Trophoblast cell (in vitro differentiated cells and primary cell): Measurements from ENCODE around the gene WDR82.

Source experiments
- DNase-seq, 2 donors: peaks; one replicate each; pipeline ENCODE4 v3.0.0-alpha.2; 2016
- H2AFZ ChIP-seq: 2 replicates; pipeline ENCODE4 v1.6.1; 2013; ENCODE audit warnings: low read length, moderate library complexity, mild to moderate bottlenecking; ENCODE audit not compliant: insufficient read depth, poor library complexity
- H2AK5ac ChIP-seq: 2 replicates; pipeline ENCODE4 v1.6.1; 2013; ENCODE audit warnings: mild to moderate bottlenecking, low read length
- H2BK120ac ChIP-seq: 2 replicates; pipeline ENCODE4 v1.6.1; 2013; ENCODE audit warnings: low read length, mild to moderate bottlenecking, moderate library complexity; ENCODE audit not compliant: insufficient read depth, poor library complexity
- H2BK12ac ChIP-seq: 2 replicates; pipeline ENCODE4 v1.6.1; 2013; ENCODE audit warnings: mild to moderate bottlenecking, low read length, moderate library complexity
- H2BK5ac ChIP-seq: 2 replicates; pipeline ENCODE4 v1.6.1; 2013; ENCODE audit warnings: low read length, low read depth, moderate library complexity, mild to moderate bottlenecking; ENCODE audit not compliant: poor library complexity
- H3K14ac ChIP-seq: 2 replicates; pipeline ENCODE4 v1.6.1; 2013; ENCODE audit warnings: mild to moderate bottlenecking, low read length
- H3K18ac ChIP-seq: 2 replicates; pipeline ENCODE4 v1.6.1; 2013; ENCODE audit warnings: mild to moderate bottlenecking, low read length
- H3K23ac ChIP-seq: 2 replicates; pipeline ENCODE4 v1.6.1; 2013; ENCODE audit warnings: low read length
- H3K27ac ChIP-seq: 2 replicates; pipeline ENCODE4 v1.5.1; 2013; ENCODE audit warnings: low read depth, mild to moderate bottlenecking, inconsistent platforms, low read length, moderate library complexity
- H3K27me3 ChIP-seq: 2 replicates; pipeline ENCODE4 v1.6.1; 2013; ENCODE audit warnings: inconsistent platforms, mild to moderate bottlenecking, low read length, moderate library complexity; ENCODE audit not compliant: insufficient read depth
- H3K36me3 ChIP-seq, 2 experiments: 1 replicate in 1 of 2; 2 replicates in 1 of 2; pipeline ENCODE4 v1.6.1; 2013; ENCODE audit warnings: low read length in 2 of 2, mild to moderate bottlenecking in 2 of 2, moderate library complexity in 1 of 2; ENCODE audit not compliant: insufficient read depth in 2 of 2, control insufficient read depth in 1 of 2
- H3K4ac ChIP-seq: 2 replicates; pipeline ENCODE4 v1.6.1; 2013; ENCODE audit warnings: low read depth, mild to moderate bottlenecking, low read length, moderate library complexity
- H3K4me1 ChIP-seq, 2 experiments: 1 replicate in 1 of 2; 2 replicates in 1 of 2; pipeline ENCODE4 v1.6.1; 2013; ENCODE audit warnings: low read length in 2 of 2, mild to moderate bottlenecking in 2 of 2, moderate library complexity in 1 of 2; ENCODE audit not compliant: insufficient read depth in 2 of 2, control insufficient read depth in 1 of 2
- H3K4me2 ChIP-seq: 2 replicates; pipeline ENCODE4 v1.6.1; 2013; ENCODE audit warnings: inconsistent platforms, mild to moderate bottlenecking, low read length, moderate library complexity
- H3K4me3 ChIP-seq: 2 replicates; pipeline ENCODE4 v1.5.1; 2013; ENCODE audit warnings: mild to moderate bottlenecking, low read depth, low read length, inconsistent platforms
- H3K79me1 ChIP-seq: one replicate; pipeline ENCODE4 v1.6.1; 2013; ENCODE audit warnings: low read length
- H3K79me2 ChIP-seq: 2 replicates; pipeline ENCODE4 v1.6.1; 2013; ENCODE audit warnings: low read length, mild to moderate bottlenecking; ENCODE audit not compliant: control insufficient read depth, insufficient read depth, poor library complexity
- H3K9ac ChIP-seq: 2 replicates; pipeline ENCODE4 v1.6.1; 2013; ENCODE audit warnings: mild to moderate bottlenecking, low read length
- H3K9me3 ChIP-seq: 2 replicates; pipeline ENCODE4 v1.6.1; 2013; ENCODE audit warnings: low read depth, mild to moderate bottlenecking, control low read depth, inconsistent platforms, low read length; ENCODE audit not compliant: insufficient read depth
- H4K12ac ChIP-seq: 2 replicates; pipeline ENCODE4 v1.6.1; 2013; ENCODE audit warnings: low read depth, mild to moderate bottlenecking, low read length, moderate library complexity
- H4K8ac ChIP-seq: 2 replicates; pipeline ENCODE4 v1.6.1; 2013; ENCODE audit warnings: low read depth, mild to moderate bottlenecking, low read length, moderate library complexity
- H4K91ac ChIP-seq: one replicate; pipeline ENCODE4 v1.6.1; 2013; ENCODE audit warnings: low read depth, mild to moderate bottlenecking, low read length, moderate library complexity
- WGBS: extraction: QIAGEN DNeasy Blood & Tissue Kit; methylation state at CpG from one replicate; pipeline ENCODE4 v1.1.7; 2013; ENCODE audit warnings: missing lambda C conversion rate; ENCODE audit not compliant: insufficient read length, insufficient coverage; ENCODE audit errors: extremely low coverage; 5-methylcytosine and 5-hydroxymethylcytosine counted together

WDR82 gene

DNA sequence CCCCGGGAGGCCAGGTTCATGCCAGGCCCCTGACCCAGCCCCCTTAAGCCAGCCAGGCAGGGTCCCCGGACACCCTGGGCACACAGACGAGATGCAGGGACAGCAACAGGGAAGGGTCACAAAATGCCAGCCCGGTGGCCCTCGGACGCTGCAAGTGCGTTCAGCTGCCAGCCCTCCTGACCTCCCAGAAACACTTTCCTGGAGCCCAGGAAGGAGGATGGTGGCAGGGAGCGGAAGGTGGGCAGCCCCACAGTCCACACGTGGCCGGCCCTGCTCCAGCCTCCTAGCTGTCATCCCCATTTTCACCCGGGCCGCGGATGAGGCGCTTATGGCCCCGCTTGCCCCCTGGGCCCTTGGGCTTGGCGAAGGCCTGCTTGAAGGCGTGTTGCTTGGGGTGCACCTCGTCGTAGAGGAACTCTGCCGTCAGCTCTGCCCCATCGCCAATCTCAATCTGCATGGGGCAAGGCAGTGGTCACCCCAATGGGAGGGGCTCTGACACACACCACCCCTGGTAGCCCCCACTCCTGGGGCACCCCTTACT lies 49.6 kb downstream of the WDR82 start:
- Histone ChIP-seq H3K9ac (no peak overlapping the region), H3K4ac (no peak overlapping the region), H3K27me3 (no peaks in the 10 kb centered on the region), H3K36me3 (peaks cover 35 to 39% of the 10 kb centered on the region in 2 experiments), H4K91ac (no peak overlapping the region), H3K4me1 (no peaks in the 10 kb centered on the region), H3K14ac (no peak overlapping the region), H3K9me3 (no peaks in the 10 kb centered on the region), H4K12ac (no peak overlapping the region), H2AK5ac (no peak overlapping the region), H3K27ac (no peak overlapping the region), H4K8ac (no peak overlapping the region), H3K79me1 (no peaks in the 10 kb centered on the region), H3K23ac (no peak overlapping the region), H3K18ac (no peak overlapping the region), H2AFZ (no peak overlapping the region), H2BK12ac (no peak overlapping the region), H3K4me2 (no peak overlapping the region), H2BK120ac (no peak overlapping the region), H3K4me3 (no peak overlapping the region), H3K79me2 (no peaks in the 10 kb centered on the region), H2BK5ac (no peak overlapping the region)
- no peak for DNase-seq
- no CpG with 5 or more reads among the region's 21 CpGs for WGBS

DNA sequence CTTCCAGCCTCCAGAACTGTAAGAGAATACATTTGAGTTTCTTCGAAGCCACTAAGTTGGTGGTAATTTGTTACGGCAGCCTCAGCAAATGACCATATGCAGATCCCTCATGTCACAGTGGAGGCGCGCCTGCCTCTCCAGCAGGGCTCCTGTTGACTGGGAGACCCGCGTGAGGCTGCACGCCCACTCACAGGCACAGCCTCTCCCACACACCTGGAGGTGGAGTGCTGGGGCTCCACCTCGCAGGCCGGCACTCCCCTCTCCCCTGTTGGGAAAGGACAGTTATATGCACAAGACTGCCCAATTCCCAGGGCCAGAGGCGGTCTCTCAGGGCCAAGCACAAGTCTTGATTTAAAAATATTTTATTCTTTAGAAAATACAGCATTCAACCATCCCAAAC lies 50.2 kb downstream of the WDR82 start:
- H3K27me3 ChIP-seq, result no peaks in the 10 kb centered on the region
- no peak overlapping the region for H3K4me3 ChIP-seq
- no peaks in the 10 kb centered on the region for H3K79me1 ChIP-seq
- no peak for DNase-seq
- no peak overlapping the region for H4K12ac ChIP-seq
- H2AK5ac ChIP-seq, result no peak overlapping the region
- no peaks in the 10 kb centered on the region for H3K4me1 ChIP-seq
- no peak overlapping the region for H3K4me2 ChIP-seq
- H2BK12ac ChIP-seq, result no peak overlapping the region
- H3K9me3 ChIP-seq, result no peaks in the 10 kb centered on the region
- no peak overlapping the region for H2AFZ ChIP-seq
- no peak overlapping the region for H3K18ac ChIP-seq
- H4K8ac ChIP-seq, result no peak overlapping the region
- no peak overlapping the region for H3K4ac ChIP-seq
- no peak overlapping the region for H2BK5ac ChIP-seq
- H3K9ac ChIP-seq, result no peak overlapping the region
- H2BK120ac ChIP-seq, result no peak overlapping the region
- no CpG with 5 or more reads among the region's 10 CpGs for WGBS
- no peak overlapping the region for H4K91ac ChIP-seq
- H3K27ac ChIP-seq, result no peak overlapping the region
- H3K79me2 ChIP-seq, result no peaks in the 10 kb centered on the region
- no peak overlapping the region for H3K14ac ChIP-seq
- no peak overlapping the region for H3K23ac ChIP-seq
- H3K36me3 ChIP-seq, result peaks cover 35 to 39% of the 10 kb centered on the region in 2 experiments

DNA sequence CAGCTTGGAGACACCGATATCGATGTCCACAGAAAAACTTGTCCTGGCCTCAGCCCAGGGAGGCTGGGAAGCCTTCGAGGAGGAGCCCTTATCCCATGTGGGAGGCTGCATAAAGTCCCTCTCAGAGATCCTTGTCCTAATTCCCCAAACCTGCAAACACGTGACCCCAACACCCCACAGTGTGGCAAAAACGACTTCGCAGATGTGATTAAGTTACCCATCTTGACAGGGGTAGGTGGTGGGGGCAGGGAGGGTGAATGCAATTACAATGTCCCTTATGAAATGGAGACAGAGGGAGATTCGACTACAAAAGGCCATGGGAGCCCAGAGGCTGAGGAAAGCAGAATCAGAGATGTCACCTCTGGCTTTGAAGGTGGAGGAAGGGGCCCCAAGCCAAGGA lies 50.7 kb downstream of the WDR82 start:
- H3K4me2 ChIP-seq, result no peak overlapping the region
- no peak overlapping the region for H2BK120ac ChIP-seq
- no peaks in the 10 kb centered on the region for H3K4me1 ChIP-seq
- H3K4me3 ChIP-seq, result no peak overlapping the region
- H4K12ac ChIP-seq, result no peak overlapping the region
- H4K91ac ChIP-seq, result no peak overlapping the region
- H3K27me3 ChIP-seq, result no peaks in the 10 kb centered on the region
- H3K4ac ChIP-seq, result no peak overlapping the region
- no peak overlapping the region for H3K9ac ChIP-seq
- H3K18ac ChIP-seq, result no peak overlapping the region
- H3K9me3 ChIP-seq, result no peaks in the 10 kb centered on the region
- H3K79me1 ChIP-seq, result no peaks in the 10 kb centered on the region
- no peak overlapping the region for H3K14ac ChIP-seq
- no peak overlapping the region for H4K8ac ChIP-seq
- WGBS, result no CpG with 5 or more reads among the region's 7 CpGs
- H2BK12ac ChIP-seq, result no peak overlapping the region
- no peak overlapping the region for H2BK5ac ChIP-seq
- peaks cover 35 to 37% of the 10 kb centered on the region in 2 experiments for H3K36me3 ChIP-seq
- DNase-seq, result no peak
- no peak overlapping the region for H3K27ac ChIP-seq
- H2AFZ ChIP-seq, result no peak overlapping the region
- no peak overlapping the region for H3K23ac ChIP-seq
- H3K79me2 ChIP-seq, result no peaks in the 10 kb centered on the region
- no peak overlapping the region for H2AK5ac ChIP-seq

DNA sequence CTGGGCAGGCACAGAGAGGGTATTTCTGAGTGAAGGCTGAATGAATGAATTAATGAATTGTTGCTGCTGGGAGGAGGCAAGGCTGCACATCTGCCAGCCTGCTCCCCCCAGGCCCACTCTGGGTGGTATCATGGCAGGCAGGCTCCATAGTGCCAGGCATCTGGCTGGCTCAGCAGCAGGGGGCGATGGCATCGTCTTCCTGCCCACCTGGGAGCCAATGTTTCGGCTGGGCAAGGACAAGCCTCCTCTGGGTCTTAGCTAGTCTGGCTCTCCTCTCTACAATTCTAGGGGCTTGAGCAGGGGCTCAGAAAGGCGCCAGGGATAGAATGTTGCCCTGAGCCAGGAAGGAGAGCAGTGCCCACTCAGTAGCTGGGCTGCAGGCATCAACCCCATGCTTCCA lies 51.3 kb downstream of the WDR82 start:
- no peaks in the 10 kb centered on the region for H3K79me1 ChIP-seq
- no CpG with 5 or more reads among the region's 4 CpGs for WGBS
- DNase-seq, result no peak

More for the DNA sequence above, 51.3 kb downstream of the WDR82 start:
- Histone ChIP-seq H4K91ac (no peak overlapping the region), H3K79me2 (no peaks in the 10 kb centered on the region), H3K9me3 (no peaks in the 10 kb centered on the region), H2BK5ac (no peak overlapping the region), H4K12ac (no peak overlapping the region), H3K4me3 (no peak overlapping the region), H2AK5ac (no peak overlapping the region), H3K4me2 (no peak overlapping the region), H3K23ac (no peak overlapping the region), H4K8ac (no peak overlapping the region), H2BK12ac (no peak overlapping the region), H3K18ac (no peak overlapping the region), H2AFZ (no peak overlapping the region), H3K4me1 (no peaks in the 10 kb centered on the region), H3K27me3 (no peaks in the 10 kb centered on the region), H3K27ac (no peak overlapping the region), H3K36me3 (peaks cover 32 to 35% of the 10 kb centered on the region in 2 experiments), H3K14ac (no peak overlapping the region), H3K4ac (no peak overlapping the region), H3K9ac (no peak overlapping the region), H2BK120ac (no peak overlapping the region)
